Germinal center (tissue), 1 donor: ENCODE data around the gene PROC.
"Not testable (repeated sequence)": the region's sequence is repeated elsewhere in the genome, so short reads cannot be mapped to it uniquely, and the experiment has no call there.

Experiments used
- DNase-seq: peaks from one replicate; pipeline ENCODE4 v3.0.0; 2012; ENCODE audit warnings: mixed read lengths, low spot score

The PROC gene

DNA sequence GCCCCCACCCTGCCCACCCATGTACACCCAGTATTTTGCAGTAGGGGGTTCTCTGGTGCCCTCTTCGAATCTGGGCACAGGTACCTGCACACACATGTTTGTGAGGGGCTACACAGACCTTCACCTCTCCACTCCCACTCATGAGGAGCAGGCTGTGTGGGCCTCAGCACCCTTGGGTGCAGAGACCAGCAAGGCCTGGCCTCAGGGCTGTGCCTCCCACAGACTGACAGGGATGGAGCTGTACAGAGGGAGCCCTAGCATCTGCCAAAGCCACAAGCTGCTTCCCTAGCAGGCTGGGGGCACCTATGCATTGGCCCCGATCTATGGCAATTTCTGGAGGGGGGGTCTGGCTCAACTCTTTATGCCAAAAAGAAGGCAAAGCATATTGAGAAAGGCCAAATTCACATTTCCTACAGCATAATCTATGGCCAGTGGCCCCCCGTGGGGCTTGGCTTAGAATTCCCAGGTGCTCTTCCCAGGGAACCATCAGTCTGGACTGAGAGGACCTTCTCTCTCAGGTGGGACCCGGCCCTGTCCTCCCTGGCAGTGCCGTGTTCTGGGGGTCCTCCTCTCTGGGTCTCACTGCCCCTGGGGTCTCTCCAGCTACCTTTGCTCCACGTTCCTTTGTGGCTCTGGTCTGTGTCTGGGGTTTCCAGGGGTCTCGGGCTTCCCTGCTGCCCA lies 9.3 kb downstream of the PROC start:
- DNase-seq = no peak

DNA sequence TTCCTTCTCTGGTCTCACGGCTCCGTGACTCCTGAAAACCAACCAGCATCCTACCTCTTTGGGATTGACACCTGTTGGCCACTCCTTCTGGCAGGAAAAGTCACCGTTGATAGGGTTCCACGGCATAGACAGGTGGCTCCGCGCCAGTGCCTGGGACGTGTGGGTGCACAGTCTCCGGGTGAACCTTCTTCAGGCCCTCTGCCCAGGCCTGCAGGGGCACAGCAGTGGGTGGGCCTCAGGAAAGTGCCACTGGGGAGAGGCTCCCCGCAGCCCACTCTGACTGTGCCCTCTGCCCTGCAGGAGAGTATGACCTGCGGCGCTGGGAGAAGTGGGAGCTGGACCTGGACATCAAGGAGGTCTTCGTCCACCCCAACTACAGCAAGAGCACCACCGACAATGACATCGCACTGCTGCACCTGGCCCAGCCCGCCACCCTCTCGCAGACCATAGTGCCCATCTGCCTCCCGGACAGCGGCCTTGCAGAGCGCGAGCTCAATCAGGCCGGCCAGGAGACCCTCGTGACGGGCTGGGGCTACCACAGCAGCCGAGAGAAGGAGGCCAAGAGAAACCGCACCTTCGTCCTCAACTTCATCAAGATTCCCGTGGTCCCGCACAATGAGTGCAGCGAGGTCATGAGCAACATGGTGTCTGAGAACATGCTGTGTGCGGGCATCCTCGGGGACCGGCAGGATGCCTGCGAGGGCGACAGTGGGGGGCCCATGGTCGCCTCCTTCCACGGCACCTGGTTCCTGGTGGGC lies 10.0 kb downstream of the PROC start:
- DNase-seq = no peak

DNA sequence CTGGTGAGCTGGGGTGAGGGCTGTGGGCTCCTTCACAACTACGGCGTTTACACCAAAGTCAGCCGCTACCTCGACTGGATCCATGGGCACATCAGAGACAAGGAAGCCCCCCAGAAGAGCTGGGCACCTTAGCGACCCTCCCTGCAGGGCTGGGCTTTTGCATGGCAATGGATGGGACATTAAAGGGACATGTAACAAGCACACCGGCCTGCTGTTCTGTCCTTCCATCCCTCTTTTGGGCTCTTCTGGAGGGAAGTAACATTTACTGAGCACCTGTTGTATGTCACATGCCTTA lies 10.5 kb downstream of the PROC start:
- no peak for DNase-seq

- no peak for DNase-seq
Measured at GRCh38 chr2:127429291-127429690, 11.1 kb downstream of the PROC start.

GRCh38 chr2:127429844-127430425 lies 11.7 kb downstream of the PROC start:
- no peak for DNase-seq

DNA sequence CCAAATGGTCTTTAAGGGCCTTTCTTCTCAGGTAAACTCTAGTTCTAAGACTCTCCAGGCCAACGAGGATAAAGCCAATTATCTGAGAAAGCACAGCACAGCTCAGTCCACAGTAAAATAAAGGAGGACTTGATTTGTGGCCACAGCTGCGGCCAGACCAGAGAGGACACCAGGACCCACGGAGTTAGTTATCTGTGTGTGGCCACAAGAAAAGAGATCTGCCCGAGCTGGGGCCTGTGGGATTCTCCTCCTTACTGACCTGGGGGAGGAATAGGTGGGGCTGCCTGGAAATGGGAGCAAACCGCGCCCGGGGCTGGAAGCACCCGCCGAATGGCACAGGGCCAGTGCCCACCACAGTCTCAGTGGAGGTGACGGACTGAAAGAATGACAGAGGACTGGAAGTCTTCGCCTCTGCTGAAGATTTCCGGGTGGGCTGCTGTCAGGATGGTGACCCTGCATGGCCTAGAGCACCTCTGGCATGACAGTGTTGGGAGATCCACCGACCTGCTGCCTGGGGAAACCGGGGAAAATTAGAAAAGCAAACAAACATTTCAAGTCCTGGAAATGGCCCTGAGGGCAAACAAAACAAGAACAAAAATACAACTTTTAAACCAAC lies 13.3 kb downstream of the PROC start:
- DNase-seq = no peak

DNA sequence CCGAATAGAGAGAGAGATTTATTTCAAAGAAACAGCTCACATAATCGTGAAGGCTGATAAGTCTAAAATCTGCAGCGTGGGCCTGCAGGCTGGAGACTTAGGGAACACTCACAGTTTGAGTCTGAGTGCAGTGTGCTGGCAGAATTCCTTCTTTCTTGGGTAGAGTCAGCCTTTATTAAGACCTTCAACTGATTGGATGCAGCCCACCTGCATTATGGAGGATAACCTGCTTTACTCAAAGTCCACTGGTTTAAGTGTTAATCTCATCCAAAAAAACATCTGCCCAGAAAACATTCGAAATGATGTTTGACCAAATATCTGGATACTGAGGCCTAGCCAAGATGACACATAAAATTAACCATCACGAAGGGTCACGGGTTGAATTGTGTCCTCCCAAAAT lies 16.3 kb downstream of the PROC start:
- no peak for DNase-seq

DNA sequence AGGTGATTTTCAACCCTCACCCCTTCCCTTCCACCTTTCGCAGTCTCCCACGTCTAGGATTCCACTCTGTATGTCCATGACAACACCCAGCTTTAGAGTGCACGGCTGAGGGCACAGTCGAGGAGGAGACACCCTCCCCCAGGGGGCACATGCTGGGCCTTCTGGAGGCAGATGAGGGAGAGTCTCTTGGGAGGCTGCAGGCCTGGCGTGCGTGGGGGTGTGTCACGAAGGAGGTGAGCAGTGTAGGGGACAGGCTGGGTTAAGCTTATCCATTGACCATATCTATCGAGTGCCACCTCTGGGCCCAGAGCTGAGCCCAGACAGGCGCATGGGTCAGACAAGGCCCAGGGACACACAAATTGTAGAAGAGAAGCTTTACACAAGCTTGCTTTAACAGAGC lies 18.8 kb downstream of the PROC start:
- DNase-seq = no peak

DNA sequence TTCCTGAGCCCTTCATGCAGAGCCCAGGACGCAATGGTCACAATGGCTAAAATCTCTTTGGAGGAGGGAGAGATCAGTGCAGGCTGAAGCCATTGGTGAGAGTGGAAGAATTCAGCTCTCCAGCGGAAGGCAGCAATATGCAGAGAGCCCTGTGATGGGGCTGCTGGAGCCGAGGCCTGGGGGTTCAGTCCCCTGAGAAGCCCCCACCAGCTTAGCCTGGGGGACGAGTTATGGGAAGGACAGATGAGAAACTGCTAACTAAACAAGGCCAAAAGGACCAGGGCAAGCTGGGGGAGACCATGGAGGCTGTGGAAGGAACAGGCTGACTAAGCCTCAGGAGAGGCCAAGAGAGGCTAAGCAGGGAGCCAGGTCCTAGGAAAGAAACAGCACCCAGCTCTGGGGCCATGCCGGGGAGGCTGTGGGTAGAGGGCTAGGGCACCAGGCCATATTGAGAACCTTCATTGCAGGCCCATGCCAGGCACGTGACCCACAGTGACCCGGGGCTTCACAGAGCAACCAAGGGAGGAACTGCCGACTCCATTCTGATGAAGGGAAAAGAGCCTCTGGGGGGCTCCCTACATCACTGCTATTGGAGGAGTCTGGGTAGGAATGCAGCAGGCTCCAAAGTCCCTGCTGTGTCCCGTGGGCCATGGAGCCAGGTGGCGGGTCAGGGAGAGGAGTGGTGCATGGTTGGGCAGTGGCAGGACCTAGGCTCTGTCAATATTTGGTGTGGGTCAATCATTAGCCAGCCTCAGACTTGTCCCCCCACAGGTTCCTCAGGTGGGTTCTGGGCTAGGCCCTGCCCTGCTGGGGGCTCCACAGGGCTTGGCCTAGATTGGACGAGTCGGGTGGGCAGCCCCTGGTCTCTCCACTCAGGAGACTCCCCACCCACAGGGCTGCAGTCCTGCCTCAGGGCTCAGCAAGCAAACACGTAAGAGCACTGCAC lies 19.8 kb downstream of the PROC start:
- no peak for DNase-seq

GRCh38 chr2:127439343-127439742 lies 21.1 kb downstream of the PROC start:
- DNase-seq = no peak

DNA sequence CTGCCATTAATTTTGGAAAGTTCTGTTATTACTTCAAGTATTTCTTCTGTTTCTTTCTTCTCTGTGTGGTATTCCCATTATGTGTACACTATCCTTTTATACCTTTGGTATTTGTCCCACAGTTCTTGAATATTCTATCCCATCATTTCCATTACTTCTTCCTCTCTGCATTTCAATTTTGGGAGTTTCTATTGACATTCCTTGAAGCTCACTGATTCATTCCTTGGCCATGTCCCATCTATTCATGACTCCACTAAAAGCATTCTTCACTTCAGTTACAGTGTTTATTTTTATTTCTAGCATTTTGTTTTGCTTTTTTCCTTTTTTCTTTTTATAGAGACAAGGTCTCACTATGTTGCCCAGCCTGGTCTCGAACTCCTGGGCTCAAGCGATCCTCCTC lies 30.3 kb downstream of the PROC start:
- DNase-seq = no peak

- DNase-seq = no peak
Measured at GRCh38 chr2:127449414-127449813, 31.2 kb downstream of the PROC start.

DNA sequence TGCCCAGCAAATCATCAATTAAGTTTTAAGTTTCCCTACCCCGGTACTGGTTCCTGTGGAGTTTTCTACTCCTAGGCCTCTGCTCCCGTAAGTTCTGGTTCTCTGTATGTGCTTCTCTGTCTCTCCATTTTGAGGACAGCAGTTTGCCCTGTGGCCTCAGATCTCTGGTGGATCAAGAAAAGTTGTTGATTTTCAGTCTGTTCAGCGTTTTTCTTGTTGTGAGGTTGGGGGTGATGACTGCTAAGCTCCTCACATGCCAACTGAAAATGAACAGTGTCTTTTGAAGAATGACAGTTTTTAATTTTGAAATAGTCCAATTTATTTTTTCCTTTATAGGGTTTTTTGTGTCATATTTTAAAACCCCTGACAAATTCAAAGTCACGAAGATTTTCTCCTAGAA lies 31.7 kb downstream of the PROC start:
- no peak for DNase-seq

DNA sequence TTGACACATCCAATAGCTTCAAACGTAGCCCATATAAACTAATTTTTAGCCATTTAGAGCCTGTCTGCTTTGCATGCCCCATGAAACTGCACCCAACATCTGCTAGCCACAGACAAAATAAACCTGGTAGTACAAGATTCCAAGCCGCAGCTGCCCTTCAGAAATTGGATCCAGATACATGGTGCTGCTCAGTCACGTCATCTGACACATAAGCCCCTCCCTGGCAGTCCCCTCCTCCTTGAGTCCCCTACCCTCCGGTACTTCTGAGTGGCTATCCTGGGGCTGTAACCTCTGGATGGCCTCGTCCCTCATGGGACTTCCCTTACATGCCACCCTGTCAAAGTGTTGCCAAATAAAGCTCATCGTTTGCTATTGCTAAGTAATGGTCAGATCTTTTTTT lies 33.8 kb downstream of the PROC start:
- DNase-seq = no peak

DNA sequence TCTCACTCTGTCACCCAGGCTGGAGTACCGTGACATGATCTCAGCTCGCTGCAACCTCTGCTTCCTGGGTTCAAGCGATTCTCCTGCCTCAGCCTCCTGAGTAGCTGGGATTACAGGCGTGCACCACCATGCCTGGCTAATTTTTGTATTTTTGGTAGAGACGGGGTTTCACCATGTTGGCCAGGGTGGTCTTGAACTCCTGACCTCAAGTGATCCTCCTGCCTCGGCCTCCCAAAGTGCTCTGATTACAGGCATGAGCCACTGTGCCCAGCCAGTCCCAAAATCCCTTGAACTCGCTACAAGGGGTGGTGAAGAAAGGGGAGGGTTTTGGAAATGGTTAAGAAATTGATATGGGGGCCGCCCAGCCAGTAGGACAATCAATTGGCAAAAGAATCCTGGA lies 34.2 kb downstream of the PROC start:
- DNase-seq = not testable (repeated sequence)

DNA sequence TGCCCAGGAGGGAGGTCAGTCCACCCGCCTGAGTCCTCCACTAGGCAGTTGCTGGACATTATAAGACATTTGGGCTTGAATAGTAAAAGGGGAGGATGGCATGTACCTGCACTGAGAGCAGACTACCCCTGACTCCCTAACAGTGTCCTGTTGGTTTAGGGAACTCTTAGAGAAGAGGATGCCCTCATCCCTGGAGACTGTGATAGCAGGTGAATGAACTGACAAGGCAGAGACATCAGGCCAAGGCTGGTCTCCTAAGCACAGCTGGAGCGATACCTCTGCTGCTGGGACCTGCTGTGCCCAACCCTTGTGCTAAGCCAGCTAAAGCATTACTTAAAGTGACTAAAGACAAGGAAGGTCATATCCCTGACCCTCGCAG lies 34.8 kb downstream of the PROC start:
- DNase-seq = no peak

DNA sequence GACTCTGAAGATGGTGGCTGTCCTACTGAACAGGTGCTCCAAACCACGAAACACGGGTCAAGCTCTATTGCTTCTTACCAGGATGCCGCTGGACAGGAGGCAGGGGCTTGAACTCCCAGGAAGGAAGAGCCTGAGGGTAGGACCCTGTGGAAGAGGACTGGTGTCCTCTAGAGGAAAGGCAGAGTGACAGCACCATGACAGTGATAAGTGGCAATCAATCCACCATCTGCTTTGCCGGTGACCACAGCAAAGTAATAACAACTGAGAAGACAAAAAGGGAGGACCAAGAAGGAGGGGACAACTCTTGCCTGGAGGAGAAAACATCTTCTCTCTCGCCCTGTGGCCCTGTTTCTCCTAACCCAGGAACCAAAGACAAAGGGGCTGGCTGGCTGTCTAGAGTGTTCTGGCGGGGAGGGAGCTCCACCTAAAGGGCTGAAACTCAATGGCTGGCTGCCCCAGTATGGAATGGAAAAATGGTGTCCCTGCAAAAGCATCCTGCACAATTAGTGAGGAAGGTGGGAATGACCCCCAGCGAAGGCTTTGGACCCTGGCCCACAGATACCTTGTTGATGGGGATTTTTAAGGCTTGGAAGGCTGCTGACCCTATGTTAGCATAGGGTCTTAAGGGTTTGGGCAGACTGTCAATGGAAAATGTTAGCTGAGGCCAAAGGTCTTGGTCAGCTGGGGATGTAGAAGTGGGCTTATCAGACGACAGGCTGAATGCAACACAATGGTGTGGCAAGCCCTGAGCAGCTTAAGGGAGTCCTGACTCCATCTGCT lies 35.4 kb downstream of the PROC start:
- DNase-seq = no peak

- DNase-seq = no peak
Measured at GRCh38 chr2:127454595-127455565, 36.7 kb downstream of the PROC start.

DNA sequence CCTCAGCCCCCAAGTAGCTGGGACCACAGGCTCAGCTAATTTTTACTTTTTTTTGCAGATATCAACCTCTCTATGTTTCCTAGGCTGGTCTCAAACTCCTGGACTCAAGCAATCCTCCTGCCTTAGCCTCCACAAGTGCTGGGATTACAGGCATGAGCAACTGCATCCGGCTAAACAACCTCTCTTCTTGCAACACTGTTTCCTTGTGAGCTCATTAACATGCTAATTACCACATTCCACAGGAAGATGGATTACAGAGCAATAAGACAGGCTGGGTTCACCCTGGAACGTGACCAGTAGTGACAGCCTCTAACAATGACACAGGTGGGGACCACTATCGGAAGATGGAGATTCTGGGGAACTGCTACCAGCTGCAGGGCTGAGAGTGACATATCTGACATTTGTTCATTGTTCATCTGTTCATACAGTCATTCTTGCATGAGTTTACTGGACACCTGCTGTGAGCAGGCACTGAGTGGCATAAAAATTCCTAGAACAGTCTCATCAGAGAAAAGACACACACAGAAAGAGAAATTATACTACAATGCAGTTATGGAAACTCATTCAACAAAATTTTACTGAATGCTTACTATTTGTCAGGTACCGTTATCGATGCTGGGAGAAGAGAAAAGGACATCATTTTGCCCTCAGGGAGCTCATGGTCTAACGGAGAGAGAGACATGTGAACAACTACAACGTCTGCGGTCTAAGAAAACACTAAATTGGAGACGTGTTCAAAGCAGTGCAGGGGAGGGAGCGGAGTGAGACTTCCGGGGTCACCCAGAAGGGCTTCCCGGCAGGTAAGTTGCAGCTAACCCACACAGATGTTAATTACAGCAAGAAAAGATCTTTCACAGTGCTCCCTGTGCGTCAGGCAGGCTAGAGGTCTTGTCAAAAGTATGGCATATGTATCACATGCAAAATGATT lies 37.6 kb downstream of the PROC start:
- no peak for DNase-seq
